Mesothelial cell of epicardium (in vitro differentiated cells): ENCODE data around the gene C3orf20. TPM values are rescaled to one million over a fixed set of nuclear protein-coding genes. Genes with fewer than 3 reads are reported as not detected.
A peak's percentile ranks its signal among the peaks of the same experiment; 100 is the strongest.

Source experiments
- DNase-seq, 2 experiments: peaks; one replicate each; pipeline ENCODE4 v3.0.0; 2021; ENCODE audit warnings: low spot score in 2 of 2; ENCODE audit not compliant: unreplicated experiment in 2 of 2
- H3K27ac Mint-ChIP-seq: 2 replicates; pipeline ENCODE4 v1.8.0; 2021; ENCODE audit warnings: mixed read lengths
- H3K27me3 Mint-ChIP-seq: 2 replicates; pipeline ENCODE4 v1.8.0; 2021; ENCODE audit warnings: low read depth, mixed read lengths
- H3K36me3 Mint-ChIP-seq: 2 replicates; pipeline ENCODE4 v1.8.0; 2021; ENCODE audit warnings: mixed read lengths
- H3K4me1 Mint-ChIP-seq: 2 replicates; pipeline ENCODE4 v1.8.0; 2021; ENCODE audit warnings: mixed read lengths
- H3K4me3 Mint-ChIP-seq: 2 replicates; pipeline ENCODE4 v1.8.0; 2021; ENCODE audit warnings: mild to moderate bottlenecking, moderate library complexity, mixed read lengths
- H3K9me3 Mint-ChIP-seq: 2 replicates; pipeline ENCODE4 v1.8.0; 2021; ENCODE audit warnings: mixed read lengths
- CTCF ChIP-seq: fragments of 200-600 bp; sonication (generic); IDR thresholded peaks from one replicate; pipeline ENCODE4 v1.5.0; 2021; ENCODE audit warnings: antibody characterized with exemption; ENCODE audit not compliant: unreplicated experiment
- total RNA-seq: library from RNA; stranded (reverse); gene quantifications from 3 replicates; pipeline ENCODE4 v1.2.1, GENCODE V29; 2021

C3orf20 gene
- total RNA-seq, 1 donor from 2014 or later, result 0.13 TPM

GRCh38 chr3:14789221-14789620, 114.3 kb downstream of the C3orf20 start:
- no peak for DNase-seq
- H3K4me3 Mint-ChIP-seq, result no peak overlapping the region
- peaks cover 61% of the 10 kb centered on the region for H3K27me3 Mint-ChIP-seq
- no peaks in the 10 kb centered on the region for H3K9me3 Mint-ChIP-seq
- TF ChIP-seq CTCF, result no peak
- no peaks in the 10 kb centered on the region for H3K36me3 Mint-ChIP-seq
- peaks cover 4% of the 10 kb centered on the region for H3K4me1 Mint-ChIP-seq
- no peak overlapping the region for H3K27ac Mint-ChIP-seq

- Mint-ChIP-seq H3K36me3 (no peaks in the 10 kb centered on the region), H3K27me3 (peaks cover 66% of the 10 kb centered on the region), H3K4me1 (peaks cover 2% of the 10 kb centered on the region), H3K4me3 (no peak overlapping the region), H3K27ac (no peak overlapping the region), H3K9me3 (no peaks in the 10 kb centered on the region)
- peak in 1 of 2 experiments; percentile 8 for DNase-seq
- no peak for TF ChIP-seq CTCF
These were observed 114.8 kb downstream of the C3orf20 start for GRCh38 chr3:14789640-14790285.

- peak; percentile 56 for TF ChIP-seq CTCF
- Mint-ChIP-seq H3K27me3 (peaks cover 67% of the 10 kb centered on the region), H3K36me3 (no peaks in the 10 kb centered on the region), H3K4me3 (no peak overlapping the region), H3K27ac (no peak overlapping the region), H3K9me3 (no peaks in the 10 kb centered on the region), H3K4me1 (peaks cover 4% of the 10 kb centered on the region)
- DNase-seq, result peak; percentile 30 to 72
These were observed 116.5 kb downstream of the C3orf20 start for GRCh38 chr3:14791343-14791945.

- Mint-ChIP-seq H3K27ac (no peak overlapping the region), H3K4me1 (peaks cover 13% of the 10 kb centered on the region), H3K27me3 (peaks cover 66% of the 10 kb centered on the region), H3K36me3 (no peaks in the 10 kb centered on the region), H3K9me3 (no peaks in the 10 kb centered on the region), H3K4me3 (no peak overlapping the region)
- no peak for DNase-seq
- TF ChIP-seq CTCF, result no peak
These were observed 117.8 kb downstream of the C3orf20 start for GRCh38 chr3:14792691-14793121.

GRCh38 chr3:14793126-14793857, 118.4 kb downstream of the C3orf20 start:
- no peaks in the 10 kb centered on the region for H3K9me3 Mint-ChIP-seq
- peaks cover 63% of the 10 kb centered on the region for H3K27me3 Mint-ChIP-seq
- H3K36me3 Mint-ChIP-seq, result no peaks in the 10 kb centered on the region
- TF ChIP-seq CTCF, result no peak
- no peak overlapping the region for H3K4me3 Mint-ChIP-seq
- H3K27ac Mint-ChIP-seq, result no peak overlapping the region
- H3K4me1 Mint-ChIP-seq, result peaks cover 13% of the 10 kb centered on the region
- no peak for DNase-seq
